ENCODE measurements around the gene KRT2. TPM values are rescaled to one million over a fixed set of nuclear protein-coding genes. Genes with fewer than 3 reads are reported as not detected.

The KRT2 gene
- polyA plus RNA-seq, 2 of the 4 experiments (the other 2 are of a cell fraction), result 0.09 TPM; not detected in 1

GRCh38 chr12:52628111-52628507 lies 23.9 kb downstream of the KRT2 start:
- no peak for ATAC-seq
- Histone ChIP-seq H3K27ac (no peak overlapping the region), H3K4me1 (peaks cover 6% of the 10 kb centered on the region; the same call in 1 of the 3 replicates), H3K9me3 (no peaks in the 10 kb centered on the region), H3K4me2 (no peak overlapping the region), H3K4me3 (no peak overlapping the region)
- CTCF ChIA-PET, result no interaction called here
- POLR2A ChIA-PET, result no interaction called here
- TF ChIP-seq HDAC2 (IDR thresholded peaks at IDR 0.05), result no peak
- no peak for TF ChIP-seq TP53 (CRISPR knock-in tag; IDR thresholded peaks at IDR 0.05)
- TF ChIP-seq RARB (CRISPR knock-in tag; IDR thresholded peaks at IDR 0.05), result no peak
- no peak for TF ChIP-seq FOSL2 (IDR thresholded peaks at IDR 0.05)
- no peak for TF ChIP-seq FOSL2 (CRISPR knock-in tag; IDR thresholded peaks at IDR 0.05)
- no peak for TF ChIP-seq JUNB (IDR thresholded peaks at IDR 0.05)
- TF ChIP-seq E2F6 (IDR thresholded peaks at IDR 0.05; ENCODE audit: borderline replicate concordance, low read depth), result no peak
- TF ChIP-seq RFX5 (IDR thresholded peaks at IDR 0.05), result no peak
- no peak for TF ChIP-seq HOXB5 (CRISPR knock-in tag; IDR thresholded peaks at IDR 0.05)
- no peak for TF ChIP-seq POLR2A (IDR thresholded peaks at IDR 0.05; ENCODE audit: low read length)
- TF ChIP-seq FOSB (CRISPR knock-in tag; IDR thresholded peaks at IDR 0.05), result no peak
- no peak for TF ChIP-seq HOXA7 (CRISPR knock-in tag; IDR thresholded peaks at IDR 0.05)
- TF ChIP-seq USF2 (IDR thresholded peaks at IDR 0.05), result no peak
- no peak for TF ChIP-seq CBX8 (IDR thresholded peaks at IDR 0.05)
- no peak for TF ChIP-seq GATA3 (IDR thresholded peaks at IDR 0.05; ENCODE audit: borderline replicate concordance)
- no peak for TF ChIP-seq MAZ (IDR thresholded peaks at IDR 0.05; ENCODE audit: borderline replicate concordance, low read depth, low read length)
- TF ChIP-seq PHF8 (IDR thresholded peaks at IDR 0.05; ENCODE audit: borderline replicate concordance, low read depth), result no peak
- no peak for TF ChIP-seq REST (IDR thresholded peaks at IDR 0.05)
- no peak for TF ChIP-seq HOXB13 (CRISPR knock-in tag; IDR thresholded peaks at IDR 0.05; ENCODE audit: low read depth)
- 45% methylated on average over 4 of the region's 4 CpGs for WGBS (ENCODE audit: missing lambda C conversion rate)
- no peak for DNase-seq (ENCODE audit: low read depth in 1 of 2, low spot score in 1 of 2)
- no peak for FAIRE-seq

- ChIA-PET POLR2A (no interaction called here), CTCF (interaction anchor here (0.7 to 2.1 kb wide), 3 partner anchors 45 to 252 kb away, joined by 3 to 5 read pairs (median 3); no protein-coding TSS in a partner anchor)
- Histone ChIP-seq H3K4me3 (no peak overlapping the region), H3K4me1 (peaks cover 6% of the 10 kb centered on the region; the same call in 1 of the 3 replicates), H3K27ac (no peak overlapping the region), H3K9me3 (no peaks in the 10 kb centered on the region), H3K4me2 (no peak overlapping the region)
- no peak for ATAC-seq
- DNase-seq (ENCODE audit: low read depth in 1 of 2, low spot score in 1 of 2), result no peak
- no peak for FAIRE-seq
- WGBS (ENCODE audit: missing lambda C conversion rate), result 55% methylated on average over 2 of the region's 2 CpGs
- TF ChIP-seq MAX (IDR thresholded peaks at IDR 0.05), result no peak
- TF ChIP-seq MYC (IDR thresholded peaks at IDR 0.05; ENCODE audit: borderline replicate concordance, low read length), result no peak
- no peak for TF ChIP-seq TP53 (CRISPR knock-in tag; IDR thresholded peaks at IDR 0.05)
- TF ChIP-seq BCL3 (IDR thresholded peaks at IDR 0.05), result no peak
- TF ChIP-seq REST (IDR thresholded peaks at IDR 0.05), result no peak
- no peak for TF ChIP-seq HOXB13 (CRISPR knock-in tag; IDR thresholded peaks at IDR 0.05; ENCODE audit: low read depth)
- TF ChIP-seq EP300 (IDR thresholded peaks at IDR 0.05), result no peak
- no peak for TF ChIP-seq TFCP2L1 (CRISPR knock-in tag; IDR thresholded peaks at IDR 0.05)
- no peak for TF ChIP-seq CBX8 (IDR thresholded peaks at IDR 0.05)
- no peak for TF ChIP-seq CBX2 (IDR thresholded peaks at IDR 0.05; ENCODE audit: borderline replicate concordance, low read depth)
- TF ChIP-seq KDM1A (IDR thresholded peaks at IDR 0.05; ENCODE audit: low read depth), result no peak
- no peak for TF ChIP-seq ELK1 (IDR thresholded peaks at IDR 0.05; ENCODE audit: low read depth, low read length)
- TF ChIP-seq POLR2A (IDR thresholded peaks at IDR 0.05; ENCODE audit: low read length), result no peak
Measured at GRCh38 chr12:52627395-52628110, 24.5 kb downstream of the KRT2 start.
